Measurements from ENCODE around the gene DYNC1H1. TPM values are rescaled to one million over a fixed set of nuclear protein-coding genes. Genes with fewer than 3 reads are reported as not detected.

Gene DYNC1H1
- total and polyA plus RNA-seq, 2 experiments from 2014 or later, result 179 to 635 TPM

- Histone ChIP-seq H3K4me3 (no peak overlapping the region), H3K4me1 (ENCODE audit: insufficient read depth) (no peaks in the 10 kb centered on the region), H3K36me3 (ENCODE audit: insufficient read depth) (peaks cover 77% of the 10 kb centered on the region), H2AFZ (no peak overlapping the region), H3F3A (replicated peaks; ENCODE audit: low read depth) (peaks cover 9% of the 10 kb centered on the region; the same call in 1 of the 2 replicates), H3K4me2 (no peak overlapping the region), H3K27ac (ENCODE audit: low read depth) (no peak overlapping the region), H4K20me1 (replicated peaks; ENCODE audit: insufficient read depth) (no peaks in the 10 kb centered on the region; the same call in none of the 2 replicates), H3K79me2 (replicated peaks; ENCODE audit: insufficient read depth) (no peaks in the 10 kb centered on the region), H3K9me2 (ENCODE audit: insufficient read depth) (no peaks in the 10 kb centered on the region), H3K27me3 (ENCODE audit: insufficient read depth) (no peaks in the 10 kb centered on the region)
- TF ChIP-seq EZH2phosphoT487 (IDR thresholded peaks at IDR 0.05; ENCODE audit: unreplicated experiment) (no peak), NANOG (IDR thresholded peaks at IDR 0.05; ENCODE audit: borderline replicate concordance) (no peak), ZNF462 (CRISPR knock-in tag; IDR thresholded peaks at IDR 0.05) (no peak), STAT1 (IDR thresholded peaks at IDR 0.05; ENCODE audit: unreplicated experiment) (no peak), REST (IDR thresholded peaks at IDR 0.05; ENCODE audit: unreplicated experiment) (no peak), EZH2 (IDR thresholded peaks at IDR 0.05; ENCODE audit: low read depth, unreplicated experiment) (no peak), POLR2AphosphoS5 (IDR thresholded peaks at IDR 0.05; ENCODE audit: low read depth) (no peak), JUNB (IDR thresholded peaks at IDR 0.05; ENCODE audit: unreplicated experiment) (no peak), CREB1 (CRISPR knock-in tag; IDR thresholded peaks at IDR 0.05; ENCODE audit: low read depth) (no peak), CTCF (conservative IDR thresholded peaks at IDR 0.05; ENCODE audit: low read depth in 2 of 2) (no peak), ZNF331 (CRISPR knock-in tag; IDR thresholded peaks at IDR 0.05; ENCODE audit: low read depth) (no peak), ZNF114 (CRISPR knock-in tag; IDR thresholded peaks at IDR 0.05) (no peak), ETS1 (IDR thresholded peaks at IDR 0.05) (no peak)
- Mint-ChIP-seq H3K4me3 (no peak overlapping the region), H3K27me3 (ENCODE audit: insufficient read depth, low read depth, poor library complexity) (no peaks in the 10 kb centered on the region), H3K36me3 (ENCODE audit: low read depth) (peaks cover 88% of the 10 kb centered on the region), H3K4me1 (no peaks in the 10 kb centered on the region), H3K9me3 (no peaks in the 10 kb centered on the region), H3K27ac (no peak overlapping the region)
- ATAC-seq (no peak), DNase-seq (ENCODE audit: low spot score) (no peak)
Observed at GRCh38 chr14:102028733-102029132, 64.4 kb downstream of the DYNC1H1 start.
